Measurements from ENCODE around the gene DIPK2A.

DNA sequence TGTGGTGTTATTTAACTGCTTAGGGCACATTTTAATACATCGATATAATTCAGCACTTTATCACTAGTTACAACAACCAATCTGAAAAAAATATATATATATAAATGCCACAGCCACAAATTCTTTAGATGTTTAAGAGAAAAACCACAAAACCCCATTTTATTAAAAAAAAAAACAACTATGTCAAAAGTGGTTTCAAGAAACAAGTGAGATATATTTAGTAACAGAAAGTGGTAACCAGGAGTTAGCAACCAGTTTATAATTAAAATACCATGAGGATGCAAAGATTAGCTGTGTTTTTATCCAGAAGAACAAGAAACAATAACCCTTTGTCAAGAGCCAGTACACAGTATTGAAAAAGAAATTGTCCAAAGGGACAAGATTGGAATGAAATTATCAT, 14.8 kb upstream of the DIPK2A start:
- TF ChIP-seq EP300 (IDR thresholded peaks at IDR 0.05; ENCODE audit: borderline replicate concordance in 1 of 2, low read depth in 1 of 2, low read length in 1 of 2), result no peak
- no peak for TF ChIP-seq RFX5 (IDR thresholded peaks at IDR 0.05; ENCODE audit: low read length)
- no peak for TF ChIP-seq YY1 (IDR thresholded peaks at IDR 0.05; ENCODE audit: low read depth)
- TF ChIP-seq, protein P1, sequence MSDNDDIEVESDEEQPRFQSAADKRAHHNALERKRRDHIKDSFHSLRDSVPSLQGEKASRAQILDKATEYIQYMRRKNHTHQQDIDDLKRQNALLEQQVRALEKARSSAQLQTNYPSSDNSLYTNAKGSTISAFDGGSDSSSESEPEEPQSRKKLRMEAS (IDR thresholded peaks at IDR 0.05; ENCODE audit: low read depth), result no peak
- TF ChIP-seq, protein P2, sequence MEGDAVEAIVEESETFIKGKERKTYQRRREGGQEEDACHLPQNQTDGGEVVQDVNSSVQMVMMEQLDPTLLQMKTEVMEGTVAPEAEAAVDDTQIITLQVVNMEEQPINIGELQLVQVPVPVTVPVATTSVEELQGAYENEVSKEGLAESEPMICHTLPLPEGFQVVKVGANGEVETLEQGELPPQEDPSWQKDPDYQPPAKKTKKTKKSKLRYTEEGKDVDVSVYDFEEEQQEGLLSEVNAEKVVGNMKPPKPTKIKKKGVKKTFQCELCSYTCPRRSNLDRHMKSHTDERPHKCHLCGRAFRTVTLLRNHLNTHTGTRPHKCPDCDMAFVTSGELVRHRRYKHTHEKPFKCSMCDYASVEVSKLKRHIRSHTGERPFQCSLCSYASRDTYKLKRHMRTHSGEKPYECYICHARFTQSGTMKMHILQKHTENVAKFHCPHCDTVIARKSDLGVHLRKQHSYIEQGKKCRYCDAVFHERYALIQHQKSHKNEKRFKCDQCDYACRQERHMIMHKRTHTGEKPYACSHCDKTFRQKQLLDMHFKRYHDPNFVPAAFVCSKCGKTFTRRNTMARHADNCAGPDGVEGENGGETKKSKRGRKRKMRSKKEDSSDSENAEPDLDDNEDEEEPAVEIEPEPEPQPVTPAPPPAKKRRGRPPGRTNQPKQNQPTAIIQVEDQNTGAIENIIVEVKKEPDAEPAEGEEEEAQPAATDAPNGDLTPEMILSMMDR (IDR thresholded peaks at IDR 0.05), result no peak
- no peak for TF ChIP-seq JUND (IDR thresholded peaks at IDR 0.05)
- no peak for TF ChIP-seq MXI1 (IDR thresholded peaks at IDR 0.05; ENCODE audit: low read depth, low read length)
- TF ChIP-seq, protein P3, sequence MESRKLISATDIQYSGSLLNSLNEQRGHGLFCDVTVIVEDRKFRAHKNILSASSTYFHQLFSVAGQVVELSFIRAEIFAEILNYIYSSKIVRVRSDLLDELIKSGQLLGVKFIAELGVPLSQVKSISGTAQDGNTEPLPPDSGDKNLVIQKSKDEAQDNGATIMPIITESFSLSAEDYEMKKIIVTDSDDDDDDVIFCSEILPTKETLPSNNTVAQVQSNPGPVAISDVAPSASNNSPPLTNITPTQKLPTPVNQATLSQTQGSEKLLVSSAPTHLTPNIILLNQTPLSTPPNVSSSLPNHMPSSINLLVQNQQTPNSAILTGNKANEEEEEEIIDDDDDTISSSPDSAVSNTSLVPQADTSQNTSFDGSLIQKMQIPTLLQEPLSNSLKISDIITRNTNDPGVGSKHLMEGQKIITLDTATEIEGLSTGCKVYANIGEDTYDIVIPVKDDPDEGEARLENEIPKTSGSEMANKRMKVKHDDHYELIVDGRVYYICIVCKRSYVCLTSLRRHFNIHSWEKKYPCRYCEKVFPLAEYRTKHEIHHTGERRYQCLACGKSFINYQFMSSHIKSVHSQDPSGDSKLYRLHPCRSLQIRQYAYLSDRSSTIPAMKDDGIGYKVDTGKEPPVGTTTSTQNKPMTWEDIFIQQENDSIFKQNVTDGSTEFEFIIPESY (IDR thresholded peaks at IDR 0.05; ENCODE audit: borderline replicate concordance, low read depth), result no peak
